GM12878 (cell line): Measurements from ENCODE around the gene ETF1. TPM values are rescaled to one million over a fixed set of nuclear protein-coding genes. Genes with fewer than 3 reads are reported as not detected.

Experiments
- ASH2L ChIP-seq: fragments of 300-600, 200-600 bp; sonication (generic); IDR thresholded peaks from 2 replicates; pipeline ENCODE4 v1.6.1; 2017; ENCODE audit warnings: low read depth, mild to moderate bottlenecking, borderline replicate concordance
- ATF7 ChIP-seq: fragments of 450-650 bp; IDR thresholded peaks from 2 replicates; pipeline ENCODE4 v1.6.1; 2016; ENCODE audit warnings: low read depth, mild to moderate bottlenecking
- BCL11A ChIP-seq: IDR thresholded peaks from 2 replicates; pipeline ENCODE4 v1.6.1; 2011; ENCODE audit warnings: low read depth, low read length
- EP300 ChIP-seq, 2 experiments: fragments of 150-350 bp in 1 of 2; IDR thresholded peaks; 2 replicates each; pipeline ENCODE4 v1.6.1; 2011 to 2012; ENCODE audit warnings: low read depth in 2 of 2, low read length in 2 of 2, borderline replicate concordance in 1 of 2, improper control_type of control experiment in 1 of 2, inconsistent platforms in 1 of 2; ENCODE audit not compliant: control insufficient read depth in 1 of 2
- ETV6 ChIP-seq, 2 experiments: fragments of 450-650 bp in 1 of 2; IDR thresholded peaks in 1 of 2; conservative IDR thresholded peaks in 1 of 2; 2 replicates each; pipeline ENCODE4 v1.6.1; 2014; ENCODE audit warnings: antibody characterized with exemption in 1 of 2, borderline replicate concordance in 1 of 2, low read depth in 1 of 2, mild to moderate bottlenecking in 1 of 2, moderate library complexity in 1 of 2
- EZH2 ChIP-seq: IDR thresholded peaks from 2 replicates; pipeline ENCODE4 v1.6.1; 2012; ENCODE audit warnings: low read depth, mild to moderate bottlenecking, control low read depth, inconsistent platforms, low read length, borderline replicate concordance; ENCODE audit not compliant: control insufficient read depth
- FOXK2 ChIP-seq: fragments of 450-650 bp; IDR thresholded peaks from 2 replicates; pipeline ENCODE4 v1.6.1; 2017; ENCODE audit warnings: mild to moderate bottlenecking, moderate library complexity
- KLF5 ChIP-seq: fragments of 450-650 bp; IDR thresholded peaks from 2 replicates; pipeline ENCODE4 v1.6.1; 2014; ENCODE audit warnings: mild to moderate bottlenecking; ENCODE audit not compliant: partially characterized antibody
- LARP7 ChIP-seq: fragments of 450-650 bp; IDR thresholded peaks from 2 replicates; pipeline ENCODE4 v1.6.1; 2017; ENCODE audit warnings: mild to moderate bottlenecking
- PKNOX1 ChIP-seq: fragments of 450-650 bp; IDR thresholded peaks from 2 replicates; pipeline ENCODE4 v1.6.1; 2016; ENCODE audit warnings: mild to moderate bottlenecking
- PML ChIP-seq: IDR thresholded peaks from 2 replicates; pipeline ENCODE4 v1.6.1; 2012; ENCODE audit warnings: low read length, inconsistent platforms
- TAF1 ChIP-seq: IDR thresholded peaks from 2 replicates; pipeline ENCODE4 v1.6.1; 2011; ENCODE audit warnings: mild to moderate bottlenecking, low read depth, low read length, borderline replicate concordance
- TARDBP ChIP-seq: IDR thresholded peaks from 2 replicates; pipeline ENCODE4 v1.6.1; 2016; ENCODE audit warnings: borderline replicate concordance
- YY1 ChIP-seq: IDR thresholded peaks from 2 replicates; pipeline ENCODE4 v1.6.1; 2011; ENCODE audit warnings: low read depth, mild to moderate bottlenecking, low read length
- ZNF207 ChIP-seq: fragments of 450-650 bp; IDR thresholded peaks from 2 replicates; pipeline ENCODE4 v1.6.1; 2014; ENCODE audit warnings: antibody characterized with exemption, mild to moderate bottlenecking, borderline replicate concordance
- ZNF592 ChIP-seq: fragments of 450-650 bp; IDR thresholded peaks from 2 replicates; pipeline ENCODE4 v1.6.1; 2017; ENCODE audit warnings: mild to moderate bottlenecking, moderate library complexity
- ZSCAN29 ChIP-seq: fragments of 450-650 bp; IDR thresholded peaks from 2 replicates; pipeline ENCODE4 v1.6.1; 2017; ENCODE audit warnings: mild to moderate bottlenecking, moderate library complexity
- polyA plus RNA-seq, 11 experiments: library from polyadenylated mRNA; depleted of rRNA in 4 of 11; unstranded in 6 of 11; stranded (reverse) in 5 of 11; fragments of >200 nt; fragmentation: Nextera tagmentation in 4 of 11; fragmentation: Illumina TruSeq in 1 of 11; extraction: Ambion mirVana in 4 of 11; extraction: Trizol in 1 of 11; gene quantifications; 1 replicate in 1 of 11; 2 replicates in 10 of 11; pipeline versions ENCODE4 v1.2.1 to v1.2.3, GENCODE V29; 2011 to 2016; ENCODE audit warnings: inconsistent platforms in 2 of 11, missing spikeins in 2 of 11, low read depth in 1 of 11
- total RNA-seq, 4 experiments: library from RNA; depleted of rRNA in 3 of 4; stranded (reverse); fragments of >200 nt in 3 of 4; fragmentation: Illumina TruSeq in 1 of 4; extraction: Trizol in 1 of 4; gene quantifications; 2 replicates each; pipeline versions ENCODE4 v1.2.1 to v1.2.3, GENCODE V29; 2013 to 2021
- TF ChIP-seq, protein P1 (sequence below): fragments of 450-650 bp; conservative IDR thresholded peaks from 2 replicates; pipeline ENCODE4 v1.6.1; 2017; ENCODE audit warnings: mild to moderate bottlenecking, moderate library complexity
- TF ChIP-seq, protein P2 (sequence below): fragments of 150-350 bp; IDR thresholded peaks from 2 replicates; pipeline ENCODE4 v1.6.1; 2016; ENCODE audit warnings: low read depth, low read length

Gene ETF1
- total and polyA plus RNA-seq, 10 of the 15 experiments (the other 5 are each of a cell fraction or from before 2014, with no cell fraction given), result 29.8 to 145 (median 108) TPM

GRCh38 chr5:138465261-138466124 is 77.5 kb downstream of the ETF1 start, which contains the start of gene EGR1 (continued):
- TF ChIP-seq, protein P1, sequence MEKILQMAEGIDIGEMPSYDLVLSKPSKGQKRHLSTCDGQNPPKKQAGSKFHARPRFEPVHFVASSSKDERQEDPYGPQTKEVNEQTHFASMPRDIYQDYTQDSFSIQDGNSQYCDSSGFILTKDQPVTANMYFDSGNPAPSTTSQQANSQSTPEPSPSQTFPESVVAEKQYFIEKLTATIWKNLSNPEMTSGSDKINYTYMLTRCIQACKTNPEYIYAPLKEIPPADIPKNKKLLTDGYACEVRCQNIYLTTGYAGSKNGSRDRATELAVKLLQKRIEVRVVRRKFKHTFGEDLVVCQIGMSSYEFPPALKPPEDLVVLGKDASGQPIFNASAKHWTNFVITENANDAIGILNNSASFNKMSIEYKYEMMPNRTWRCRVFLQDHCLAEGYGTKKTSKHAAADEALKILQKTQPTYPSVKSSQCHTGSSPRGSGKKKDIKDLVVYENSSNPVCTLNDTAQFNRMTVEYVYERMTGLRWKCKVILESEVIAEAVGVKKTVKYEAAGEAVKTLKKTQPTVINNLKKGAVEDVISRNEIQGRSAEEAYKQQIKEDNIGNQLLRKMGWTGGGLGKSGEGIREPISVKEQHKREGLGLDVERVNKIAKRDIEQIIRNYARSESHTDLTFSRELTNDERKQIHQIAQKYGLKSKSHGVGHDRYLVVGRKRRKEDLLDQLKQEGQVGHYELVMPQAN, result peak; percentile 83
- TF ChIP-seq FOXK2, result no peak
- no peak for TF ChIP-seq EP300 (IDR thresholded peaks at IDR 0.05; ENCODE audit: borderline replicate concordance in 1 of 2, control insufficient read depth in 1 of 2, low read depth in 2 of 2, low read length in 2 of 2)
- peak; percentile 96 for TF ChIP-seq LARP7
- TF ChIP-seq PML, result peak; percentile 93
- TF ChIP-seq, protein P2, sequence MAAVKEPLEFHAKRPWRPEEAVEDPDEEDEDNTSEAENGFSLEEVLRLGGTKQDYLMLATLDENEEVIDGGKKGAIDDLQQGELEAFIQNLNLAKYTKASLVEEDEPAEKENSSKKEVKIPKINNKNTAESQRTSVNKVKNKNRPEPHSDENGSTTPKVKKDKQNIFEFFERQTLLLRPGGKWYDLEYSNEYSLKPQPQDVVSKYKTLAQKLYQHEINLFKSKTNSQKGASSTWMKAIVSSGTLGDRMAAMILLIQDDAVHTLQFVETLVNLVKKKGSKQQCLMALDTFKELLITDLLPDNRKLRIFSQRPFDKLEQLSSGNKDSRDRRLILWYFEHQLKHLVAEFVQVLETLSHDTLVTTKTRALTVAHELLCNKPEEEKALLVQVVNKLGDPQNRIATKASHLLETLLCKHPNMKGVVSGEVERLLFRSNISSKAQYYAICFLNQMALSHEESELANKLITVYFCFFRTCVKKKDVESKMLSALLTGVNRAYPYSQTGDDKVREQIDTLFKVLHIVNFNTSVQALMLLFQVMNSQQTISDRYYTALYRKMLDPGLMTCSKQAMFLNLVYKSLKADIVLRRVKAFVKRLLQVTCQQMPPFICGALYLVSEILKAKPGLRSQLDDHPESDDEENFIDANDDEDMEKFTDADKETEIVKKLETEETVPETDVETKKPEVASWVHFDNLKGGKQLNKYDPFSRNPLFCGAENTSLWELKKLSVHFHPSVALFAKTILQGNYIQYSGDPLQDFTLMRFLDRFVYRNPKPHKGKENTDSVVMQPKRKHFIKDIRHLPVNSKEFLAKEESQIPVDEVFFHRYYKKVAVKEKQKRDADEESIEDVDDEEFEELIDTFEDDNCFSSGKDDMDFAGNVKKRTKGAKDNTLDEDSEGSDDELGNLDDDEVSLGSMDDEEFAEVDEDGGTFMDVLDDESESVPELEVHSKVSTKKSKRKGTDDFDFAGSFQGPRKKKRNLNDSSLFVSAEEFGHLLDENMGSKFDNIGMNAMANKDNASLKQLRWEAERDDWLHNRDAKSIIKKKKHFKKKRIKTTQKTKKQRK, result no peak
- TF ChIP-seq TARDBP, result no peak
- TF ChIP-seq KLF5, result peak; percentile 28
- no peak; the same call in 1 of the 2 replicates for TF ChIP-seq ZNF207
- no peak for TF ChIP-seq ASH2L
- TF ChIP-seq YY1, result no peak
- no peak for TF ChIP-seq ZNF592
- TF ChIP-seq TAF1, result no peak
- no peak for TF ChIP-seq EZH2
- TF ChIP-seq ETV6 (conservative IDR thresholded peaks at IDR 0.05 in 1 of 2, IDR thresholded peaks at IDR 0.05 in 1 of 2; ENCODE audit: borderline replicate concordance in 1 of 2, low read depth in 1 of 2), result no peak
- peak; percentile 78 for TF ChIP-seq PKNOX1
- no peak; the same call in 1 of the 2 replicates for TF ChIP-seq ATF7
- TF ChIP-seq ZSCAN29, result no peak
- TF ChIP-seq BCL11A, result no peak
